HUES64 (cell line): ENCODE data around the gene PODNL1.
"Not testable (repeated sequence)": the region's sequence is repeated elsewhere in the genome, so short reads cannot be mapped to it uniquely, and the experiment has no call there.

ENCODE experiments used
- H3K27ac ChIP-seq: 2 replicates; pipeline ENCODE4 v1.7.0; 2013; ENCODE audit warnings: low read depth, low read length, inconsistent platforms
- H3K27me3 ChIP-seq: 2 replicates; pipeline ENCODE4 v1.6.1; 2013; ENCODE audit warnings: mild to moderate bottlenecking, low read length; ENCODE audit not compliant: insufficient read depth
- H3K36me3 ChIP-seq: 2 replicates; pipeline ENCODE4 v1.6.1; 2013; ENCODE audit warnings: mild to moderate bottlenecking, low read length; ENCODE audit not compliant: insufficient read depth
- H3K4me1 ChIP-seq: 2 replicates; pipeline ENCODE4 v1.6.1; 2013; ENCODE audit warnings: mild to moderate bottlenecking, low read length, moderate library complexity; ENCODE audit not compliant: insufficient read depth
- H3K4me3 ChIP-seq: 2 replicates; pipeline ENCODE4 v1.5.1; 2013; ENCODE audit warnings: mild to moderate bottlenecking, low read length, moderate library complexity
- H3K9ac ChIP-seq: 2 replicates; pipeline ENCODE4 v1.6.1; 2013; ENCODE audit warnings: mild to moderate bottlenecking, low read depth, low read length
- H3K9me3 ChIP-seq: 2 replicates; pipeline ENCODE4 v1.6.1; 2013; ENCODE audit warnings: low read depth, low read length; ENCODE audit not compliant: insufficient read depth
- WGBS: fragments of 150-250, 120-280 bp; methylation state at CpG from one replicate; pipeline ENCODE4 v1.1.7; 2013; ENCODE audit warnings: missing lambda C conversion rate; 5-methylcytosine and 5-hydroxymethylcytosine counted together

The PODNL1 gene

DNA sequence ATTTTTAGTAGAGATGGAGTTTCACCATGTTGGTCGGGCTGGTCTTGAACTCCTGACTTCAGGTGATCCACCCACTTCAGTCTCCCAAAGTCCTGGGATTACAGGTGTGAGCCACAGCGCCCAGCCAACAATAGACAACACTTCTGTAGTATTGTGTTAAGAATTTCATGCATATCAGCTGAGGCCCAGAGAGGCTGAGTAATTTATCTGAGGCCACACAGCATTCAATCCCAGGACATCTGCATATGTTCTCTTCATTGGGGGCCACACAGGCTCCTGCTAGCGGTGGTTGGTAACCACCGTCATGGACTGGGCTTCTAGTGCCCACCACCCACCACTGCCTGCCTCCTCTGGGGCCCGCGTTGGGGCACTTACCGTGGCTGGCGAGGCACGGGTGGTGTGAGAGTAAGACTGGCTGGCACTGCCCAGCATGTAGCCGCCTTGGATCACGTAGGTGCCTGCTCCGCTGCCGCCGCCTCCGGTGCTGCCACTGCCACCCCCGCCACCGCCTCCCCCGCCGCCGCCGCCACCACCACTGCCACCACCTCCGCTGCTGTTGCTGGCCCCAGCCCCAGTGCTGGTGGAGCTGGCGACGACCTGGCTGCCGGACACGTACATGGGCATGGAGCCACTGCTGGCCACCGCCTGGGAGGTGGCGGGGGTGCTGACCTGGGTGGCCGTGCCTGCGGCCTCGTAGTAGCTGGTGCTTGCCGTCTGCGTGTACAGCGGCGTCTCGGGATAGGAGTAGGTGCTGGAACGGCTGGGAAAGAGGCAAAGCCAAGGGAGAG lies 34.3 kb upstream of the PODNL1 start:
- H3K4me3 ChIP-seq, result no peak overlapping the region
- H3K27me3 ChIP-seq, result no peaks in the 10 kb centered on the region
- H3K36me3 ChIP-seq, result peaks cover 42% of the 10 kb centered on the region
- 95% methylated on average over 37 of the region's 37 CpGs for WGBS
- no peak overlapping the region for H3K27ac ChIP-seq
- H3K4me1 ChIP-seq, result peaks cover 4% of the 10 kb centered on the region; the same call in 1 of the 2 replicates
- H3K9me3 ChIP-seq, result no peaks in the 10 kb centered on the region
- no peak overlapping the region for H3K9ac ChIP-seq

DNA sequence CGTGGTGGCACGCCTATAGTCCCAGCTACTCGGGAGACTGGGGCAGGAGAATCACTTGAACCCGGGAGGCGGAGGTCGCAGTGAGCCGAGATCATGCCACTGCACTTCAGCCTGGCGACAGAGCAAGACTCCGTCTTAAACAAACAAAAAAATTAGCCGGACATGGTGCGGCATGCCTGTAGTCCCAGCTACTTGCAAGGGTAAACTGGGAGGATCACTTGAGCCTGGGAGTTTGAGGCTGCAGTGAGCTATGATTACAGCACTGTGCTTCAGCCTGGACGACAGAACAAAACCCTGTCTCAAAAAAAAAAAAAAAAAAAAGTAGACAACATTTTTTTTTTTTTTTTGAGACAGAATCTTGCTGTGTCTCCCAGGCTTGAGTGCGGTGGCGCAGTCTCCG lies 33.7 kb upstream of the PODNL1 start:
- WGBS, result 96% methylated on average over 15 of the region's 15 CpGs
- peaks cover 49% of the 10 kb centered on the region for H3K36me3 ChIP-seq

DNA sequence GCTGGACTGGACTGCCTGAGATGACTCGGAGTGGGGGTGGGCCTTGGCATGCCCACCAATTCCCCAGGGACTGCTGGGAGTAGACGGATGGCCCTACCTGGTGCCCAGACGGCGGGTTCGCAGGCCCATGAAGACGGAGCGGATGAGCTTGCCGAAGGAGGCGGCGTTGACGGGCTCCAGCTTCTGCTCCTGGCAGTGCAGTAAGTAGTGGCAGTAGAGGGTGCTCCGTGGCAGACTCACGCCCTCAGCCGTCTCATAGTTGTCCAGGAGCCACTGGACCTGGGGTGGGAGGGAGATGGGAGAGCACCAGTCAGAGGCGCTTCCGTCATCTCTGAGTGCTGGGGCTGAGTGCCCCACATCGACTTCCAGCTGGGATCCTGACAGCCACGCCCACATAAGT lies 31.7 kb upstream of the PODNL1 start:
- H3K4me1 ChIP-seq, result peaks cover 4% of the 10 kb centered on the region; the same call in 1 of the 2 replicates
- peaks cover 53% of the 10 kb centered on the region for H3K36me3 ChIP-seq
- no peak overlapping the region for H3K9ac ChIP-seq
- WGBS, result 91% methylated on average over 18 of the region's 18 CpGs
- no peak overlapping the region for H3K27ac ChIP-seq
- no peaks in the 10 kb centered on the region for H3K9me3 ChIP-seq
- H3K27me3 ChIP-seq, result no peaks in the 10 kb centered on the region
- no peak overlapping the region for H3K4me3 ChIP-seq

More for the DNA sequence above, 33.7 kb upstream of the PODNL1 start:
- not testable (repeated sequence) for H3K27me3 ChIP-seq, H3K9me3 ChIP-seq, H3K27ac ChIP-seq, H3K9ac ChIP-seq, H3K4me3 ChIP-seq, H3K4me1 ChIP-seq

DNA sequence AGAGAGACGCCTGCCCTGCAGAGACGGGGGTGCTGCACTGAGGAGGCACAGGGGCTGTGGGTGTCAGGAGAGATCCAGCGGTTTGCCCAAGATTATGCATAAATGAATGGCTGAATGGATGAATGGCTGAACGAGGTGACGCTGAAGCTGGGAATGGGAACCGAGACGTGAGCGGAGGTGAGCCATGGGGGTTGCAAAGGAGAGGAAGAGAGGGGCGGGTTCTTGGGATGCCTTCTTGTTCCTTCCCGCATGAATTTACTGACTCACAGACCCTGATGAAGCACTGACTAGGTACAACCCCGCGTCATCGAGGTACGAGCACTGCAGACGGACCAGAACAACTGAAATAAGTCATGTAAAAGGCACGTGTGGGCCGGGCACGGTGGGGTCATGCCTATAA lies 30.8 kb upstream of the PODNL1 start:
- no peaks in the 10 kb centered on the region for H3K27me3 ChIP-seq
- H3K36me3 ChIP-seq, result peaks cover 56% of the 10 kb centered on the region
- no peak overlapping the region for H3K27ac ChIP-seq
- WGBS, result 94% methylated on average over 18 of the region's 18 CpGs
- no peak overlapping the region for H3K4me3 ChIP-seq
- no peak overlapping the region for H3K9ac ChIP-seq
- H3K4me1 ChIP-seq, result no peaks in the 10 kb centered on the region
- no peaks in the 10 kb centered on the region for H3K9me3 ChIP-seq

DNA sequence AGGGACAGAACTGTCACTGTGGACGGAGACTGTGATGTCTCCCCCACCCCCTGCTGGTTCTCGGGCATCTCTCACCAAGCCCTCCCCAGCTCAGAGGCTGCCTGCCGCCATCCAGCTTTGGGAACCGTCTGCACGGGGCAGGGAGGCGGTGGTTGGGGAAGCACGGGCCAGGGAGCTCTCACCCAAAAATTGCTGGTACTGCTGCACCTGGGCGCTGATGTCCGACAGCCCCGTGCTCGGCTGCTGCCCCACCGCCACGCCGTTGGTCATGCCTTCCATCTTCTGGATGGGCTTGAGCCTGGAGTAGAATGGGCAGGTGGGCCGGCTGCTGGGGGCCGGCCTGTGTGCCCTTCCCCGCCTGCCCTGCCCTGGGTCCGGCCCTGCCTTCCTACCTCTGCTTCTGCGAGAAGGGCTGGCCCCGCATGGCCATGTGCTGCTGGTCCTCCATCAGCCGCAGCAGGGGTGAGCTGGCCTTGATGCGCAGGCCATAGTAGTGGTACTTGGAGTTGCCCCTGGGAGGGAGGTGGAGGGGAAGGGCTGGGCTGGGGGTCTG lies 30.2 kb upstream of the PODNL1 start:
- peaks cover 56% of the 10 kb centered on the region for H3K36me3 ChIP-seq
- WGBS, result 95% methylated on average over 22 of the region's 22 CpGs
- no peaks in the 10 kb centered on the region for H3K4me1 ChIP-seq
- H3K9me3 ChIP-seq, result no peaks in the 10 kb centered on the region
- no peak overlapping the region for H3K27ac ChIP-seq
- no peak overlapping the region for H3K4me3 ChIP-seq
- H3K9ac ChIP-seq, result no peak overlapping the region
- no peaks in the 10 kb centered on the region; the same call in 1 of the 2 replicates for H3K27me3 ChIP-seq

DNA sequence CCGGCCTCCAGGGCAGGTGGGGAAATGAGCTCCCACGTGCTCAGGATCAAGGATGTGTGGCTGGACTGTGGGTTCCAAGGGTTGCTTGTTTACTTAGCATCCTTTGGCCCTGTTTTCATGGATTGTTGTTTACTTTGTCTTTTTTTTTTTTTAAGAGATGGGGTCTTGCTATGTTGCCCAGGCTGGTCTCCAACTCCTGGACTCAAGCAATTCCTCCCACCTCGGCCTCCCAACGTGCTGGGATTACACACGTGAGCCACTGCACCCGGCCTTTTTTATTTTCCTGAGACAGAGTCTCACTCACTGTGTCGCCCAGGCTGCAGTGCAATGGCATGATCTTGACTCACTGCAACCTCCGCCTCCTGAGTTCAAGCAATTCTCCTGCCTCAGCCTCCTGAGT lies 29.0 kb upstream of the PODNL1 start:
- peaks cover 50% of the 10 kb centered on the region for H3K36me3 ChIP-seq
- WGBS, result 94% methylated on average over 8 of the region's 8 CpGs
- not testable (repeated sequence) for H3K27ac ChIP-seq

DNA sequence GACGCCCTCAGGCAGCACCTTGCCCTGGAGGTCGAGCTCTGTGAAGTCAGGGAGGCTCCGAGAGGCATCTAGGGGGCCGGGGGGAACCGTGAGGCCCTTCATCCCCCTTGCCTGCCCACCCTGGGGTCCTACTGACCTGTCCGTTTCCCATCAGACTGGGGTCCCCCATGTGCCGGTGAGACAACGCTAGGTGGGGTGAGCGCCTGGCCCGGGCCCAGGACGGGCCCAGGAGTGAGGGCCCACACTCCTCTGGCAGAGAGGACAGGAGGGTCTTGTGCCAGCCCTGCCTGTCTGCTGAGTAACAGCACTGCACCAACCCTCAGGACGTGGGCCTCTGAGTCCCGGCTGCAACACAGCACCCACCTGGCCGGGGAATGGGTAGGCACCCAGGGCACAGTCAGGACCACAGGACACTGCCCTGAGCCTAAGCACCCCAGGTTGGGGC lies 28.5 kb upstream of the PODNL1 start:
- Histone ChIP-seq H3K36me3 (peaks cover 49% of the 10 kb centered on the region), H3K27me3 (no peaks in the 10 kb centered on the region; the same call in 1 of the 2 replicates)
- 94% methylated on average over 14 of the region's 14 CpGs for WGBS

More for the DNA sequence above, 29.0 kb upstream of the PODNL1 start:
- not testable (repeated sequence) for H3K4me1 ChIP-seq, H3K9ac ChIP-seq, H3K27me3 ChIP-seq, H3K9me3 ChIP-seq, H3K4me3 ChIP-seq

DNA sequence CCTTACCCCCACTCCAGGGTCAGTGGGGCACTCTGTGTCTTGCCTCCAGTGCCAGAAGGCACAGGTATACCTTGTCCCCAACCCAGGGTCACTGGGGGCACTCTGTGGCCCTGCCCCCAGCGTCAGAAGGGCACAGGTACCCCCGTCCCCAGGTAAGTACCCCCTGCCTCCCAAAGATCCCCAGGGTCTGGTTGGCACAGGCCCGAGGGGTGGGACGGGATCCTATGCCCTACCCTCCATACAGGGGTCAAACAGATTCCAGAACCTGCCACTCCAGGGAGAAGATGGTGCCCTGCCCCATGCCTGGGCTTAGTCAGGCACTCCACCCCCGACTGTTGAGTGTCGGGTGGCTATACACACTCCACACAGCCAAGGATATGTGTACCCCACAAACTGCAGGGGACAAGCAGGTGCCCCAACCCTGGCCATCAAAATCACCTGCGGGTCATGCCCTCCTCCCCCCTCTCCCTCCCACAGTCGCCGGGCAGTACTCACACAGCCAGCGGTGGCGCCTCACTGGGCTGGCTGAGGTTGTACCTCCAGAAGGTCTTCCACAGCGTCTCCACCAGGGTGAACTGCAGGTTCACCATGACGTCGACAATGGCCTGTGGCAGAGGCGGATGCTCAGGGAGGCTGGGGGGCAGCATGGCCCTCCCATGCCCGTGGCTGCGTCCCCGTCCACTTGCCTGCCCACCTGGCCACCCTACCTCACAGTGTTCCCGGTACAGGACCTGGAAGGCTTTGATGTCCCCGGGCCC lies 27.9 kb upstream of the PODNL1 start:
- Histone ChIP-seq H3K27me3 (no peaks in the 10 kb centered on the region; the same call in 1 of the 2 replicates), H3K4me1 (no peaks in the 10 kb centered on the region), H3K9me3 (no peaks in the 10 kb centered on the region), H3K36me3 (peaks cover 52% of the 10 kb centered on the region), H3K27ac (no peak overlapping the region), H3K4me3 (no peak overlapping the region), H3K9ac (no peak overlapping the region)
- WGBS, result 93% methylated on average over 20 of the region's 20 CpGs

More for the DNA sequence above, 28.5 kb upstream of the PODNL1 start:
- Histone ChIP-seq H3K4me1 (no peaks in the 10 kb centered on the region), H3K27ac (no peak overlapping the region), H3K4me3 (no peak overlapping the region), H3K9me3 (no peaks in the 10 kb centered on the region), H3K9ac (no peak overlapping the region)

DNA sequence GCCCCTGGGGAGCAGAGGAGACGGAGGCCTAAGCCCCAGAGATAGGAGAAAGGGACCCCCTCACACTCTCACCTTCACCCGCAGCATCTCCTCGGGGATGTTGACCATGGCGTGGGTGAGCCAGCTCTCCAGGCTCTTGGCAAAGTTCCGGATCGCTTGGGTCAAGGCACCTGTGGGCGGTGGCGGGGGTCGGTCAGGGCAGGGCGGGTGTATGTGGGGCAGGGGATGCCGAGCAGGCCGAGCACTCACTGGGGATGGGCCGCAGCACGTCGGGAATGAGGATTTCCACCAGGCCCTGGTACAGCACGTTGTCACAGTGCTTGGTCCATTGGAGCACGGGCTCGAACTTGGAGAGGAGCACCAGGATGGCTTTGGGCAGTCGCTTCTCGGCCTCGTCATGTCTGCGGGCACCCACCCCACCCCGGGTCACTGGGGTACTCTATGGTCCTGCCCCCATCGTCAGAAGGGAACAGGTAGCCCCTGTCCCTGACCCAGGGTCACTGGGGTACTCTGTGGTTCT lies 27.2 kb upstream of the PODNL1 start:
- Histone ChIP-seq H3K4me1 (no peaks in the 10 kb centered on the region), H3K27ac (no peak overlapping the region), H3K9ac (no peak overlapping the region), H3K4me3 (no peak overlapping the region), H3K9me3 (no peaks in the 10 kb centered on the region), H3K36me3 (peaks cover 57% of the 10 kb centered on the region), H3K27me3 (no peaks in the 10 kb centered on the region; the same call in 1 of the 2 replicates)
- 95% methylated on average over 24 of the region's 24 CpGs for WGBS

DNA sequence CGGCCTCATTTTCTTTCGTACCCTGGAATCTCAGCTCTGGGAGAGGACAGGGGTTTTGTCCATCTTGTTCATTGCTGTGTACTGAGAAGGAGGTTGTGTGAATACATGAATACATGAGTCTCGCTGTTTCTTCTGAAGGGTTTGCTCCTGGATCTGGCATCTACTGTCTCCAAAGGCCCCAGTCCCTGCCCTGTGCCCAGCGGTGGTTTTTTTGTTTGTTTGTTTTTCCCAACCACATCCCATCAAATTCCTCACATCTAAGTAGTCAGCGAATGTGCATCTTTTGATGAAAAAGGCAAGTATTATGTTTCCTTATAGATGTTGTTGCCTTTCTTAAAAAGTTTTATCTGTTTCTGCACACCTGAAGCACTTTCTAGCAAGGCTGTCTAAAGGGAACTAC lies 26.6 kb upstream of the PODNL1 start:
- Histone ChIP-seq H3K9ac (no peak overlapping the region), H3K27me3 (no peaks in the 10 kb centered on the region; the same call in 1 of the 2 replicates), H3K4me1 (no peaks in the 10 kb centered on the region), H3K27ac (no peak overlapping the region), H3K9me3 (no peaks in the 10 kb centered on the region), H3K4me3 (no peak overlapping the region), H3K36me3 (peaks cover 57% of the 10 kb centered on the region)
- 93% methylated on average over 5 of the region's 5 CpGs for WGBS
